ENCODE data around the gene SLC43A1.
A peak's percentile ranks its signal among the peaks of the same experiment; 100 is the strongest.

Gene SLC43A1

DNA sequence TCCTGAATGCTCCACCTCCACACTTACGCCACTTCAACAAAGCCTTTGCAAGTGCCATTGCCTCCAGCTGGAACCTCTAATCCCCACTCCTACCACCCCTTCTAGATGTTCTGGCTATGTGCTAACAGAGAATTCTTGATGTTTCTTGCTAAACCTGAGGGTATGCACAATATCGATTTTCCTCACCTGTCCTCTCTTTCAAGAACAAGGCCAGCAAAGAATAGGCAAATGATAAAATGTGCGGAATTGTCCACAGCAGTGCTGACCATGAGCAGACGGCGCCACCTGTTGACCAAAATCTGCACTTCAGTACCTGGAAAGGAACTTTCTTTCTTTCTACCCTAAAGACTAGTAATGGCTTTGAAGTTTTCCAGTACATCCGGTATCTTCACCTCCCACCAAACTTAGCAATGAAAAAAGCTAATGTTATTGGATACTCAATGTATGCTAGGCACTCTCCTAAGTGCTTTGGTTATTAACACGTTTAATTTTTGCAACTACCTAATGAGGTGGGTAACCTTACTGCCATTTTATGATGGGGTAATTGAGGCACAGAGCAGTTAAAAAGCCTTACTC is 11.6 kb upstream of the SLC43A1 start:
- DNase-seq, result peak; percentile 77

- no peak for DNase-seq
Observed at GRCh38 chr11:57523419-57523818, 7.9 kb upstream of the SLC43A1 start.

DNA sequence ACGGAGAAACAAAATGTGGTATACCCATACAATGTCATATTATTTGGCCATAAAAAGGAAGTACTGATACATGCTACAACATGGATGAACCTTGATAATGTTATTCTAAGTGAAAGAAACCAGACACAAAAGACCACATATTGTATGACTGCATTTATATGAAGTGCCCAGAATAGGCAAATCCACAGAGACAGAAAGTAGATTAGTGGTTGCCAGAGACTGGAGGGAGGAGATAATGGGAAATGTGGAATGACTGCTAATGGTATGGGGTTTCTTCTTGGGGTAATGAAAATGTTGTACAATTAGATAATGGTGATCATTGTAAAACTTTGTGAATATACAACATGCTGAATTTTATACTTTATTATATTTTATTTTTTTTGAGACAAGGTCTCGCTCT is 5.6 kb upstream of the SLC43A1 start:
- no peak for DNase-seq

GRCh38 chr11:57516061-57516443 is 550 bp upstream of the SLC43A1 start:
- DNase-seq, result no peak

GRCh38 chr11:57514538-57515331 is 767 bp downstream of the SLC43A1 start:
- DNase-seq, result peak; percentile 48

- no peak for DNase-seq
Observed at GRCh38 chr11:57513911-57514537, 1.5 kb downstream of the SLC43A1 start.

GRCh38 chr11:57513452-57513795 is 2.1 kb downstream of the SLC43A1 start:
- no peak for DNase-seq

- no peak for DNase-seq
Observed at GRCh38 chr11:57512646-57513451, 2.7 kb downstream of the SLC43A1 start.

- DNase-seq, result no peak
Observed at GRCh38 chr11:57511741-57512430, 3.6 kb downstream of the SLC43A1 start.

GRCh38 chr11:57508341-57509170 is 6.9 kb downstream of the SLC43A1 start:
- DNase-seq, result no peak

DNA sequence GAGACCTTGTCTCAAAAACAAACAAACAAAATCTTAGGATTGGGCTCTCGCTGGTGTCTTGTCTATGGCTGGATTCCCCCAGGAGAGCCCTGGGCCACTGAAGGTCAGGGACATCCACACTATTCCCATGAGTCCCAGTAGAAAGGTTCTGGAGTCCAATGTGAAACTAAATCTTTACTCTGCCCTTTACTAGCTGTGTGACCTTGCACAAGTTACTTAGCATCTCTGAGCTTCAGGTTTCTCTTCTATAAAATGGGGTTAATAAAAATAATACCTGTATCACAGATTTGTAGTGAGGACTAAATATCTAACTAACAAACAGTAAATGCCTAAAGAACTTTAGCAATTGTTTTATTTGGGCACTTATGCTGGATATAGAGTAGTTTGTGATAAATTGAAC is 9.0 kb downstream of the SLC43A1 start:
- DNase-seq, result no peak

- DNase-seq, result no peak
Observed at GRCh38 chr11:57504511-57504910, 11.0 kb downstream of the SLC43A1 start.

- DNase-seq, result no peak
Observed at GRCh38 chr11:57502870-57503269, 12.6 kb downstream of the SLC43A1 start.

DNA sequence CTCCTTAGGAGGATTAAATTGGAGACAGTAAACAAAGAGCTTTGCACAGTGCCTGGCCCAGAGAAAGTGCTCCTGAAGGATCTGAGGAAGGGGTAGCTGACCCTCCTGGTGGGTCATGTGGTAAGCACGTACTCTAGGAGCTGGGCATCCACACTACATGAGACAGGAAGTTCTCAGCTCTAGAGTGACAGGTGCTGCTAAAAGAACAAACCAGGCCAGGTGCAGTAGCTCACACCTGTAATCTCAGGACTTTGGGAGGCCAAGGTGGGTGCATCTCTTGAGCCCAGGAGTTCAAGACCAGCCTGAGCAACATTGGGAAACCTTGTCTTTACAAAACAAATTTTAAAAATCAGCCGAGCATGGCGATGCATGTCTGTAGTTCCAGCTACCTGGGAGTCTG is 13.1 kb downstream of the SLC43A1 start:
- no peak for DNase-seq

- no peak for DNase-seq
Observed at GRCh38 chr11:57501953-57502352, 13.5 kb downstream of the SLC43A1 start.

DNA sequence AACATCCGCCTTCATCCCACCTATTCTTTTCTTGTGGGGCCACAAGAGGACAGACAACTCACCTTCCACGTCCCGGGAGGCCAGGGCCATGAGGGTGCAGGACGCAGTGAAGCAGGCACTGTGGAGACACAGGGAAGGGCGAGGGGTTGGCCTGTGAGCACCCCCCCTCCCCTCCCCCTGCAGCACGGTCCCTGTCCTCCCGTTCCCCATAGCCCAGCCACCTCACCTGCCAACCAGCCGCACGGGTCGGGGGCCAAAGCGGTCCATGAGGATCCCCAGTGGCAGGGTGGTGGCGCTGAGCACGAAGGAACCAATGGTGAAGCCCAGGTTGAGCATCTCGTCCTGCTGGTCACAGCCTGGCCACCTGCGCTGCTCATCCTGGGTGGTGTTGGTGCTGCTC is 14.6 kb downstream of the SLC43A1 start:
- DNase-seq, result no peak

GRCh38 chr11:57500515-57500914 is 15.0 kb downstream of the SLC43A1 start:
- no peak for DNase-seq

- DNase-seq, result no peak
Observed at GRCh38 chr11:57499983-57500461, 15.5 kb downstream of the SLC43A1 start.

DNA sequence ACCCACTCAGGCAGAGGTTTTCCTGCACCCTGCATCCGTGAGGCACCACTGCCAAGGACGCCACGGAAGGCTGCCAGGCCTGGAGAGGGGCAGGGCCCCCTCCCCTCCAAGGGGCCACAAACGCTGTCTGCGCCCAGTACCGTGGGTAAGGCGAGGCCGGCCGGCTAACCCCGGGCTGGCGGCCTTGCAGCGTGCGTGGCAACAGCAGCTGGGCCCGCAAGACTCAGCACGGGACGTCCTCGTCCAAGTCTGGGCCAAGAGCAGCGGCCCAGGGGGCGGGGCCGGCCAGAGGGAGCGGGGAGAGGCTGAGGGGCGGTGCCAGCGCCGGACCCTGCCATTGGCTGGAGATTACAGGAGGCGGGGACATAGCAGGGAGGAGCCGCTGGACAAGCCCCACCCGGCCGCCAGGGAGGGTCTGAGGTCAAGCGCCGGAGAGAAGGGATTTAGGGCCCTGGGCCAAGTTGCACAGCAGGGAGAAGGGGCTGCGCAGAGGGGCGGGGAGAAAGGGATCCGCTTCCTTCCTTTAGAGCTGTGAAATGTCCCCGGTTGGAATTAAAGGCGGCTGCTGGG is 16.0 kb downstream of the SLC43A1 start:
- DNase-seq, result no peak

GRCh38 chr11:57498540-57498939 is 17.0 kb downstream of the SLC43A1 start:
- no peak for DNase-seq

Data from activated gamma-delta T cell treated with Interleukin-2 at 50 U/mL for 16 hours (primary cell).